Ovary (tissue), 9 donors: Measurements from ENCODE around the gene FGGY. TPM values are rescaled to one million over a fixed set of nuclear protein-coding genes. Genes with fewer than 3 reads are reported as not detected.

Experiments
- DNase-seq, 5 donors: peaks; one replicate each; pipeline ENCODE4 v3.0.0-alpha.2; 2019 to 2020
- H3K27ac ChIP-seq, 2 donors: fragments of 200-600 bp; one replicate each; pipeline versions ENCODE4 v1.5.1 to v1.8.0; 2019 to 2022
- H3K27me3 ChIP-seq: fragments of 200-600 bp; one replicate; pipeline ENCODE4 v1.8.0; 2022
- H3K36me3 ChIP-seq: fragments of 200-600 bp; sonication (generic); one replicate; pipeline ENCODE4 v1.5.1; 2019
- H3K4me1 ChIP-seq: one replicate; pipeline ENCODE4 v1.8.1; 2013; ENCODE audit warnings: mild to moderate bottlenecking, moderate library complexity; ENCODE audit not compliant: insufficient read depth
- H3K4me3 ChIP-seq: fragments of 200-600 bp; sonication (generic); one replicate; pipeline ENCODE4 v1.5.1; 2017
- H3K9me3 ChIP-seq, 2 donors: fragments of 200-600 bp in 1 of 2; sonication (generic) in 1 of 2; one replicate each; pipeline versions ENCODE4 v1.5.1 to v1.8.1; 2013 to 2019; ENCODE audit warnings: mild to moderate bottlenecking in 1 of 2, moderate library complexity in 1 of 2
- EP300 ChIP-seq: sonication (generic); formaldehyde crosslinking; IDR thresholded peaks from one replicate; pipeline ENCODE4 v1.6.1; 2017; ENCODE audit warnings: antibody characterized with exemption
- POLR2A ChIP-seq: fragments of 450-650 bp; IDR thresholded peaks from one replicate; pipeline ENCODE4 v1.6.1; 2017; ENCODE audit warnings: antibody characterized with exemption, mild to moderate bottlenecking, moderate library complexity
- WGBS, 3 donors: extraction: QIAGEN DNeasy Blood & Tissue Kit in 1 of 3; methylation state at CpG; one replicate each; pipeline versions ENCODE4 v1.1.5 to v1.1.7; 2013 to 2017; 5-methylcytosine and 5-hydroxymethylcytosine counted together
- intact Hi-C, 4 donors: fragments of 100-400 bp; cut with DNase I; formaldehyde crosslinking; loops; one replicate each; pipeline versions ENCODE4 v1.11.0 to v1.15.1; 2022 to 2023
- polyA plus RNA-seq, 2 donors: library from polyadenylated mRNA; stranded (reverse); fragments of 200-250 nt in 1 of 2; fragments of 350-450 nt in 1 of 2; fragmentation: Illumina TruSeq in 1 of 2; extraction: RNeasy Lipid Tissue Mini Kit (QIAGEN cat#74804) in 1 of 2; gene quantifications; one replicate each; pipeline ENCODE4 v1.2.3, GENCODE V29; 2013 to 2014
- total RNA-seq, 7 donors: library from RNA; depleted of rRNA in 2 of 7; stranded (reverse); fragments of >200 nt in 2 of 7; fragmentation: NEBNext Ultra II Directional in 3 of 7; extraction: Animal tissue kit (Norgen Biotek cat#: 25700) in 3 of 7; gene quantifications; one replicate each; pipeline versions ENCODE4 v1.1.0 to v1.2.4, GENCODE V29; 2016 to 2023
- TF ChIP-seq, protein P1 (sequence below), 3 donors: fragments of 450-650 bp in 2 of 3; fragments of 200-600 bp in 1 of 3; IDR thresholded peaks; one replicate each; pipeline versions ENCODE4 v1.5.1 to v1.8.0; 2016 to 2022; ENCODE audit warnings: antibody characterized with exemption in 3 of 3, mild to moderate bottlenecking in 1 of 3
- donor health status: DM: no; HTN: no; CAD: no; lungs with moderate emphysema.
- donor health status: DM: no; HTN: no; CAD: no.
- donor health status: Bipolar disorder and iron deficiency.
- donor health status: DM: yes; HTN: yes; CAD: no.
- donor health status: DM: no; HTN: no; CAD: no.
- donor health status: DM: yes; HTN: yes; CAD: no.

Gene FGGY
- total and polyA plus RNA-seq, 9 donors = 7.9 to 62.0 (median 44.7) TPM

DNA sequence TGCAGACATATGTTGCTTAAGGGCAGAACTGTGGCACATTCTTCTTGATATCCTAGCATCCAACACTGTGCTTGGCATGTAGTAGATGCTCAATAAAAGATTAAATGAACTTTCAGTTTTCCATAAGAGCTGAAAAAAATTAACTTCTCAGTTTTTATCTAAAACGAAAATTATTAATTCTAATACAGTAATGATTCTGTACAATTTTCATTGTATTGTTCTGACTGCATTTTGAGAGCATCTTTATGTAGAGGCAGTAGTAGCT lies 46.6 kb downstream of the FGGY start:
- TF ChIP-seq, protein P1, sequence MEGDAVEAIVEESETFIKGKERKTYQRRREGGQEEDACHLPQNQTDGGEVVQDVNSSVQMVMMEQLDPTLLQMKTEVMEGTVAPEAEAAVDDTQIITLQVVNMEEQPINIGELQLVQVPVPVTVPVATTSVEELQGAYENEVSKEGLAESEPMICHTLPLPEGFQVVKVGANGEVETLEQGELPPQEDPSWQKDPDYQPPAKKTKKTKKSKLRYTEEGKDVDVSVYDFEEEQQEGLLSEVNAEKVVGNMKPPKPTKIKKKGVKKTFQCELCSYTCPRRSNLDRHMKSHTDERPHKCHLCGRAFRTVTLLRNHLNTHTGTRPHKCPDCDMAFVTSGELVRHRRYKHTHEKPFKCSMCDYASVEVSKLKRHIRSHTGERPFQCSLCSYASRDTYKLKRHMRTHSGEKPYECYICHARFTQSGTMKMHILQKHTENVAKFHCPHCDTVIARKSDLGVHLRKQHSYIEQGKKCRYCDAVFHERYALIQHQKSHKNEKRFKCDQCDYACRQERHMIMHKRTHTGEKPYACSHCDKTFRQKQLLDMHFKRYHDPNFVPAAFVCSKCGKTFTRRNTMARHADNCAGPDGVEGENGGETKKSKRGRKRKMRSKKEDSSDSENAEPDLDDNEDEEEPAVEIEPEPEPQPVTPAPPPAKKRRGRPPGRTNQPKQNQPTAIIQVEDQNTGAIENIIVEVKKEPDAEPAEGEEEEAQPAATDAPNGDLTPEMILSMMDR (IDR thresholded peaks at IDR 0.05) = no peak
- TF ChIP-seq EP300 (no peak), POLR2A (no peak)
- 79 to 88% (median 84%) methylated on average over 1 of the region's 1 CpG for WGBS, 3 donors
- no peaks in the 10 kb centered on the region for H3K9me3 ChIP-seq
- intact Hi-C loops = no loop called here
- H3K36me3 ChIP-seq = no peaks in the 10 kb centered on the region
- DNase-seq = no peak
- no peak overlapping the region for H3K27ac ChIP-seq
- no peak overlapping the region for H3K4me3 ChIP-seq
- H3K27me3 ChIP-seq = no peaks in the 10 kb centered on the region
- H3K4me1 ChIP-seq = no peaks in the 10 kb centered on the region

DNA sequence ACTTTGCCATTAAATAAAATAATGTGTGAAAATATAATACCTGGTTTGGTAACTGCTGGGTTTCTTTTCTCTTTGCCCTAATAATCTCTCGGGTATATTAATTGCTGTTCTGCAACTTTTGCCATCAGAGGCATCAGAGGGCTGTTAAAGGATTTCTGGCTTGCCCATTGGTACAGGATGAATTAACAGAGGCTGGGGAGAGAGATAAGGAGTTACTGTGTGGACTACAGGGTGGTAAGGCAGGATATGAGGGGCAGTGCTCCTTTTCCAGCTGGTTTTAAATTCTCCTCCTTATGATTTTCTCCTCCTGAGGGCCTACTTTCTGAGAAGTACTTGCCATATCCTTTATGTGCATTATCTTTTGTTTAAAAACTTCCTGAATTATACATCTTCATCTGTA lies 48.3 kb downstream of the FGGY start:
- no peaks in the 10 kb centered on the region for H3K9me3 ChIP-seq
- intact Hi-C loops = no loop called here
- no peak overlapping the region for H3K27ac ChIP-seq
- TF ChIP-seq EP300 (no peak), POLR2A (no peak)
- TF ChIP-seq, protein P1 (IDR thresholded peaks at IDR 0.05) = no peak
- 93 to 94% (median 94%) methylated on average over 1 of the region's 1 CpG for WGBS, 3 donors
- DNase-seq = no peak
- H3K36me3 ChIP-seq = no peaks in the 10 kb centered on the region
- H3K27me3 ChIP-seq = no peaks in the 10 kb centered on the region
- H3K4me1 ChIP-seq = no peaks in the 10 kb centered on the region
- H3K4me3 ChIP-seq = no peak overlapping the region

DNA sequence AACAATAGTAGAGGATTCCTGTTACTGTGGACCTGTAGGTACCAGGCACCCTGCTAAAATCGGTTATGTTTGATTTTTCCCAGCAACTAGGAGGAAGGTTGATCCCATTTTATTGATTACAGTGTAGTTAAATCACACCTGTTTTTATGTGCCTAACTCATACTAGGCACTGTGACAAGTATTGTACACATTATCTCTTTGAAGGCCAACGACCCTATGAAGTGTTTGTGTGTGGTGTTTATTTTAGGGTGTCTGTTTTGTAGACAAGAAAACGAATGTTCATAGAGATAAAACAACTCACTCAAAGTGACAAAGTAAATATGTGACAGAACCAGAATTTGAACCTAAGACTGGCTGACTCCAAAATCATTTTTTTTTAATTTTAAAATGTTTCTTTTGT lies 49.5 kb downstream of the FGGY start:
- Histone ChIP-seq H3K27ac (no peak overlapping the region), H3K4me1 (no peaks in the 10 kb centered on the region), H3K27me3 (no peaks in the 10 kb centered on the region), H3K9me3 (no peaks in the 10 kb centered on the region), H3K36me3 (no peaks in the 10 kb centered on the region), H3K4me3 (no peak overlapping the region)
- no peak for TF ChIP-seq POLR2A
- TF ChIP-seq, protein P1 (IDR thresholded peaks at IDR 0.05) = no peak
- TF ChIP-seq EP300 = no peak
- DNase-seq = no peak
- WGBS, 3 donors = 71 to 82% (median 75%) methylated on average over 3 of the region's 3 CpGs
- intact Hi-C loops = no loop called here

DNA sequence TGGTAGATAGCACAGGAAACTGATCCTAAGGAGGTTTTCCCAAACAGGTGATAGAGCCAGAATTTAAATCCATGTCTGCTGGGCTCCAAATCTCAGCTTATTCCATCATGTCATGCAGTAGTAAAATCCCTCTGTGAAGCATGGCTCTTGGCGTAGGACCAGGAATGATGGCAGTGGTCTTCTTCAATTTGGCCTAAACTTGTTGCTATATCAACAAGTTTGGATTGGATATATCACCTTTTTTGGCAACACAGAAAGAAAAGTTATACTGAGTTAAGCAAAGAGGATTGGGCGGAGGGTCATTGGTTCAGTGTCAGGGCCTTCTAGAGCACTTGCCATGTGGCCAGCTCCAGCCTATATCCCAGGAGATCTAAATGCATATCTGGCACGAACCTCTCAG lies 52.2 kb downstream of the FGGY start:
- no peak for TF ChIP-seq POLR2A
- TF ChIP-seq, protein P1 (IDR thresholded peaks at IDR 0.05) = no peak
- no peak for TF ChIP-seq EP300
- intact Hi-C loops = no loop called here
- DNase-seq = no peak
- WGBS, 3 donors = 96 to 97% (median 96%) methylated on average over 3 of the region's 3 CpGs
- Histone ChIP-seq H3K27ac (no peak overlapping the region), H3K9me3 (no peaks in the 10 kb centered on the region), H3K36me3 (no peaks in the 10 kb centered on the region), H3K4me1 (no peaks in the 10 kb centered on the region), H3K27me3 (no peaks in the 10 kb centered on the region), H3K4me3 (no peak overlapping the region)

DNA sequence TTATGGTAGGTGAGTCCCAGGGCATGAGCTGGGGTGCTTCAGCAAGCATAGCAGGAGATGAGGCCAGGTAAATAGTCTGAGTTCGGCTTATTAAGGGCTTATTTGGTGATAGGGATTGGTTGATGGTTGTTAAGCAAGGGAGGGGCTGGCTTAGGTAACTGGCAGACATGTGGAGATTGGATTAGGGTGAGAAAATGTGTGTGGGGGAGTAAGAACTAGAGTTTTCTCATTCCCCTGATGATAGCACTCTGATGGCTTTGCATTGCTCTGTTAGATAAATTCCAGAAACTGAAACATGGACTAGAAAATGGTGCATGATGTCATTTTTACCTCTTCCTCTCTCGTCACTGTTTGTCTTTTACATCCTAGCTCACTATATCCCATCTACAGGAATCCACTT lies 53.6 kb downstream of the FGGY start:
- TF ChIP-seq, protein P1 (IDR thresholded peaks at IDR 0.05) = no peak
- TF ChIP-seq POLR2A (no peak), EP300 (no peak)
- Histone ChIP-seq H3K27me3 (no peaks in the 10 kb centered on the region), H3K27ac (no peak overlapping the region), H3K4me3 (no peak overlapping the region), H3K9me3 (no peaks in the 10 kb centered on the region), H3K36me3 (no peaks in the 10 kb centered on the region), H3K4me1 (peaks cover under 1% of the 10 kb centered on the region)
- intact Hi-C loops = no loop called here
- no peak for DNase-seq
- WGBS, 3 donors = 90 to 92% (median 90%) methylated on average over 2 of the region's 2 CpGs
